ENCODE measurements around the gene CAMSAP2.

GRCh38 chr1:200877839-200878551, 139.3 kb downstream of the CAMSAP2 start:
- no peak for TF ChIP-seq CTCF (conservative IDR thresholded peaks at IDR 0.05; ENCODE audit: low read length)
- TF ChIP-seq EZH2phosphoT487 (IDR thresholded peaks at IDR 0.05; ENCODE audit: borderline replicate concordance): no peak

All from Loucy (cell line).